ENCODE results near the gene HDHD5.
A peak's percentile ranks its signal among the peaks of the same experiment; 100 is the strongest.

HDHD5 gene

DNA sequence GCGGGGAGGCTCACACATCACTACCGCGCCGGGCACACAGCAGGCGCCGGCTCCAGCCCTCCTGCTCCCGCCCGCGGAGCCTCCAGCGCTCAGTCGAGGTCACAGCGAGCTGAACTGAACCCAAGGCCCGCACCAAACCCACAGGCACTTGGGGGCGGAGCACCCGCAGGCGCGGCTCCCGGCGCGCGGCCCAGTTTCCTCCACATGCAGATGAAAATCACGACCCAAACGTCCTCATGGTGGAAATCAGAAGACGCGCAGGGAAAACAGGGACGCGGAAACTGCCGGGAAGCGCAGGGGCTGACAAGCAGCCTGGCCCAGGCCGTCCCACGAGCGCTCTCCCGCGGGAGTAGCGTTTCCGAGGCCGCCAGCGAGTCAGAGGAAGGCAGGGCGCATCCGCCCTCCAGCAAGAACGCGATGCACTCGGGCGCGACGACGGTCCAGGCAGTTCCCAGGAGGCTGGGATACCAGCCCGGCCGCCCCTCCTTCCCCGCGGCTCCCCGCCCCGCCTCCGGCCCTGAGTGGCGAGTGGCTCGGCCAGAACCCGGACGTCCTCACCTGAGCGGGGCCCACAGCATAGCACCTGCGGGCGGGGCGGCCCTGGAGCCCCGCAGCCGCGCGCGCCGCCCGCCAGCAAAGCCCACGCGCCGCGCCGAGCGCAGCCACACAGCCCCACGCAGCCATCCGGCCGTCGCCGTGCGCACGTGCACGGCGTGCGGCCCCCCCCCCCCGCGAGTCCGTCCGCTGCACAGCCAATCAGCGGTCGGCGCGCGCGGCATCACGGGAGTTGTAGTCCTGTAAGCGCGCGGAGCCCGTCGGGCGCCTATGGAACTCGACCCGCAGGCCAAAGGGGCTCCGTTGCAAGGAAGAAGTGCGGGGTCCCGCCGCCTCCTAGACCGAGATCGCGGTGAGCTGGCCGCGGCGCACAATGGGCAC lies at the start of gene HDHD5:
Gene HDHD5 (minus strand): TSS at position 710 of the 936 bp plus-strand sequence. CDS start 26 bp downstream, at position 684.
- DNase-seq: peak; percentile 90

- DNase-seq: peak; percentile 39
These were observed 46.4 kb upstream of the HDHD5 start for GRCh38 chr22:17205432-17205831.

DNA sequence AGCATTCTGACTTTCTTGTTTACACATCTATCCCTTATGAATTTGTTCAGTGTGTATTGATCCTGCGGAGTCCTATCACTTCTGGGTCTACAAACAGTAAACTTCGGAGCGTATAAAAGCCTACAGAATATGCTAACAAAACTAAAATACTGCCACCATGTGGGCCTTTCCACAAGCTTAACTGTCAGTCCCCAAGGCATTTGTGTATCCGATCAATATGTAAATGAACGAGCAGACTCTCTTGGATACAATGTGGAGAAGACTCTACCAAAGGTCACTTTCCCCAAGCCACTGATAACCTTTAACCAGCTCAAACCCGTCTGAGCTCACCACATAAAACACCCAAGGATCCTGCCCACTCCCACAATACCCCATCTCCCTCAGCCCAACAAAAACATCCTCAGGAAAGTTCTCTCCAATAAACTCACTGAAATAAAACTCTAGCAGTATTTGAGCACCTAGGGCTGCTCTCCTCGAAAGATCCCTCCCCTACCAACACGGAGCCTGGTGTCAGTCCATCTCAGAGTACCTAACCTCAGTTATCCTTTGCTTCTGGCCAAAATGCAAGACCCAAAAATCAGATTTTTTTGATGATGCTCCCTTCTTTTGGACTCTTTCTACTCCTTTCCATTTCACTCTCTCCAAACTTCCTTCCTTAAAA lies 42.3 kb upstream of the HDHD5 start:
- DNase-seq: peak; percentile 22

DNA sequence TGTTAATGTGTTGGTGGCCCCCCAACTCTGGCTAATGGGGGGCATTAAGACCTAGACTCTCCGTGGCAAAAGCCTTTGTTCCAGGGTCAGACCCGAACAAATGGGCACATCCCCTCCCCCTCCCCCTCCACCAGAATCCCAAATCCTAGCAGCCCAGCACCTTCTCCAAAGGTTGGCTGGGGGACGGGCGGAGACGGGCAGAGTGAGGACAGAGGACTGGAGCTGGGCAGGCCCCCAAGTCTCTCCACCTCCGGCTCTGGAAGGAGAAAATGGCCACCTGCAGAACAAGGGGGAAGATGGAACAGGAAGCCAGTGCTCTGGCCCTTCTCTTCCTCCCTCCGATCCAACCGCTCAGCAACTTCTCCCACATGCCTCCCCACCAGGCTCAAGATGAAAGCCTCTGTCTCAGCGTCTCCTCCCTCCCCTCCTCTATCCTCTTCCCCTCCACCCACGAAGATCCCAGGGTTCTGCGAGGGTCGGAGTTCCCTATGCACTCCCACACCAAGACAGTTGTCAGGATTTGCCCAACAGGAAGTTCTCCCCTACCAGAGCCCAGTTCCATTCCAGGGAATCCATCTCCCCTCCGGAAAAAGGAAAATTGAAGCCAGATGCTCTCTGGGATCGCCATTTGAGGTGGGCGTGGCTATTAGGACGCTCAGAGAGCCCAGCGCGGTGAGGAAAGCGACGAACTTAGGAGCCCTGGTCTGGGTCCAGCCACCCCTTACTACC lies 40.1 kb upstream of the HDHD5 start:
- DNase-seq: peak; percentile 83

GRCh38 chr22:17198170-17199002 lies 39.3 kb upstream of the HDHD5 start:
- peak; percentile 73 for DNase-seq

GRCh38 chr22:17194213-17194612 lies 35.1 kb upstream of the HDHD5 start:
- DNase-seq: no peak

DNA sequence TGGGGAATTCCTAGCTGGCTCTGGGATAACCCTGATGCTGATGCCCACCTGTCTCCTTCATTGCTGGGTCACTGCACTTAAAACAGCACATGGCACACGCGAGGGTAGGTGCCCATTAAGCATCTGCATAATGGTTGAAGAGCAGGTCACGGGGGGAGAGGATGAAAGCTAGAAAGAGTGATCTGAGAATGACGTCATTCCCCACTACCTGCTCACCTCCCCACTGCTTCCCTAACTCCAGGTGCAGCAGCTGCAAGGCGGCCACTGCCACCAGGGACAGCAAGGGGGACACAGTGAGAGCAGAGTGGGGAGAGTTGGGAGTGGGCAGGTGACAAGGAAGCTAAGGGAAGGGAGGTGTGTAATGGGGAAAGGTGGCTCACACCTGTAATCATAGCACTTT lies 33.1 kb upstream of the HDHD5 start:
- DNase-seq: no peak

- no peak for DNase-seq
These were observed 32.2 kb upstream of the HDHD5 start for GRCh38 chr22:17191163-17191784.

GRCh38 chr22:17190702-17191101 lies 31.6 kb upstream of the HDHD5 start:
- DNase-seq: no peak

DNA sequence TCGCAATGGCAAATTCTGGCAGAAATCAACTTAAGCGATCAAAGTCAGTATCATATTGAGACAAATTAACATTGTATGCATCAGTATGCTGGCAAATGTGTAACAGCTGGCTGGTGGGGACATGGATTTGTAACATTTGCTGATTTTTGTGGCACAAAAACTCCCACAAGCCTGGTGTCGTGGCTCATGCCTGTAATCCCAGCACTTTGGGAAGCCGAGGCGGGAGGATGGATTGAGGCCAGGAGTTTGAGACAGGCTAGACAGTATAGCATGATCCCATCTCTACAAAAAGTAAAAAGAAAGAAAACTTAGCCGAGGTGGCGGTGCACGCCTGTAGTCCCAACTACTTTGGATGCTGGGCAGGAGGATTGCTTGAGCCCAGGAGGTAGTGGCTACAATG lies 17.6 kb upstream of the HDHD5 start:
- DNase-seq: no peak

- DNase-seq: no peak
These were observed 13.2 kb upstream of the HDHD5 start for GRCh38 chr22:17172029-17172833.

DNA sequence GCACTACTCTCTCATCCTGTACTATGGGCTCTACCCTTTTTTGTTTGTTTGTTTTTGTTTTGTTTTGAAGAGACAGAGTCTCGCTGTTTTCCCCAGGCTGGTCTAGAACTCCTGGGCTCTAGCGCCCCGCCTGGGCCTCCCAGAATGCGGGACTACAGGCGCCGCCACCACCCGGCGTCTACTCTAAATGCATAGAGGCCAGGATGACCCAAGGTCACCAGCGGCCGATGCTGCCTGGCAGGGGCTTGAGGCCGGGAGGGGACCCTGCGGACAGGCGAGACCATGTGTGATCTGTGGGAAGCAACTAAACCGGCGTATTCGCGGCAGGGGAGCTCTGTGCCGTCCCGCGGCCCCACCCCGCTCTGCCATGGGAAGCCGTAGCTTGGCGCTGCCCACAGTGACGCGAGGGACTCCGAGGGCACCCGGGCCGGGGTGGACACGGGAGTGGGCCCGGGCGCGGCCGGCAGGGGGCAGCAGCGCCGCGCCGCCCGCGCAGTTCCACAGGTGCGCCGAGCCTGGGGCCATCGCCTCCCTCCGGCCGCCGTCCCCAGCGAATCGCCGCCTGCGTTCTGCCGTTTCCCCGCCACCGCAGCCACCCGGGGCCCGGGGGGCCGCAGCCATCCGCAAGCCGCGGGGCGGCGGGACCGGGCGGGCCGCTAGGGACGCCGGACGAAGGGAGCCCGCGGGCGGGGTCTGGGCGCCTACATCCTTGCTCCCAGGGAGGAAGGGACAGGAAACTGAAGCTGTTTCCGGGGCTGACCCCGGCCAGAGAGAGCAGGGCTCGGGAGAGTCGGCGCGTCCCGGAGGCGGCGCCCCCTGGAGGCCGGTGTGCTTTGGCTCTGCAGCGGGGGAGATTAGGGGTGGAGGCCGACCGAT lies 12.3 kb upstream of the HDHD5 start:
- DNase-seq: peak; percentile 91

GRCh38 chr22:17167486-17167885 lies 8.4 kb upstream of the HDHD5 start:
- no peak for DNase-seq

- DNase-seq: peak; percentile 6
These were observed 5.4 kb upstream of the HDHD5 start for GRCh38 chr22:17164392-17165024.

DNA sequence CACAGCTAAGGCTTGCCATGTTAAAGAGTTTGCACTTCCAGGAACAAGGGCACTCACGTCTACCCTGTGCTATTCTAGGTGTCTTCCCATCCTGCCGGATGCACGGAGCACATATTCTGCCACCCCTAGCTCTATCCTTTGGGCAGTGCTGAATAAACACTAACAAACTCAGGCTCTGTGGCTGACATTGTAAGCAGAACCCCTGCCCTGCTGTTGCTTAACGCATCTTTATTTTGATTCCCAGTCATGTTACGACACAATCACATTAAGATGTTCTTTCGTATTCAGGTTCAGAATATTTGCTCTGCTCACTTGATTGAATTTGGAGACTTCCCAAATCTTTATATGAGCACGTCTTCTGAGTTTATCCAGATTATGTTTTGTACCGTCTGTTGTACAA lies 3.7 kb upstream of the HDHD5 start:
- peak; percentile 25 for DNase-seq

GRCh38 chr22:17161991-17162390 lies 2.9 kb upstream of the HDHD5 start:
- DNase-seq: no peak

DNA sequence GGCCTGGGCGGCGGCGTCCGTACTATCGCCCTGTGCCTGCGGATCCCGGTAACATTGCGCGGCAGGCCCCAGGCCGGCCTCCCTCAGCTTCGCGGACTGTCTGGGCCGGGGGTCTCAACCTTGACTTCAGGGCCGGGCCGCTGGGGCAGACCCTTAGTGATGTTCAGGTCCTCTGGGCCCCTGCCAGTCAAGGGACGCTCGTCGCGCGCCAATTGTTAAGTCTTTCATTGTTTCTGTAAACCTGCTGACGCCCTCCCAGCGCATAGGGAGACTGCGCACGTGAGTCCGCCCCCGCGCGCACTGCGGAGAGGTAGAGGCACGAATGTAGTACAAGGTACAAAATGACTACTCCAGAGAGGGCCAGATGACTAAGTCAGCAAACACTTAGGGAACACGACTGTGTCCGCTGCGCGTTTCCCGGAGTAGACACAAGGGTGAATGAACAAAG lies 451 bp upstream of the HDHD5 start:
- DNase-seq: peak; percentile 59

- DNase-seq: no peak
These were observed 905 bp downstream of the HDHD5 start for GRCh38 chr22:17158176-17158567.

- DNase-seq: no peak
These were observed 1.4 kb downstream of the HDHD5 start for GRCh38 chr22:17157714-17158113.

GRCh38 chr22:17155941-17156340 lies 3.1 kb downstream of the HDHD5 start:
- no peak for DNase-seq

Data from NCI-H82 (cell line).